Left renal cortex interstitium (tissue), 4 donors: ENCODE data around the gene CAMKK1. TPM values are rescaled to one million over a fixed set of nuclear protein-coding genes. Genes with fewer than 3 reads are reported as not detected.
"Not testable (repeated sequence)": the region's sequence is repeated elsewhere in the genome, so short reads cannot be mapped to it uniquely, and the experiment has no call there.

Experiments
- DNase-seq, 4 donors: peaks; one replicate each; pipeline ENCODE4 v3.0.0-alpha.2; 2013; ENCODE audit warnings: low read depth in 4 of 4, low spot score in 2 of 4, missing footprints in 1 of 4
- polyA plus RNA-seq, 4 donors: library from polyadenylated mRNA; unstranded; fragments of 120-200 nt; gene quantifications; one replicate each; pipeline ENCODE4 v1.2.1, GENCODE V29; 2013; ENCODE audit not compliant: insufficient read length in 4 of 4

CAMKK1 gene
- polyA plus RNA-seq, 4 donors, result 4.6 to 5.7 (median 4.8) TPM

- no peak for DNase-seq
These were observed 11.9 kb downstream of the CAMKK1 start for GRCh38 chr17:3880983-3881382.

- no peak for DNase-seq
These were observed 13.0 kb downstream of the CAMKK1 start for GRCh38 chr17:3879591-3880417.

- no peak for DNase-seq
These were observed 13.7 kb downstream of the CAMKK1 start for GRCh38 chr17:3879186-3879585.

- DNase-seq, result no peak
These were observed 15.6 kb downstream of the CAMKK1 start for GRCh38 chr17:3877220-3877619.

- no peak for DNase-seq
These were observed 17.5 kb downstream of the CAMKK1 start for GRCh38 chr17:3875317-3875716.

GRCh38 chr17:3873862-3874261 is 19.0 kb downstream of the CAMKK1 start:
- no peak for DNase-seq

- no peak for DNase-seq
These were observed 22.0 kb downstream of the CAMKK1 start for GRCh38 chr17:3870871-3871306.

- DNase-seq, result no peak
These were observed 25.2 kb downstream of the CAMKK1 start for GRCh38 chr17:3867606-3868005.

GRCh38 chr17:3867106-3867505 is 25.7 kb downstream of the CAMKK1 start:
- DNase-seq, result no peak

- DNase-seq, result no peak
These were observed 26.6 kb downstream of the CAMKK1 start for GRCh38 chr17:3866276-3866675.

- no peak for DNase-seq
These were observed 27.7 kb downstream of the CAMKK1 start for GRCh38 chr17:3865176-3865575.

- DNase-seq, result no peak
These were observed 28.3 kb downstream of the CAMKK1 start for GRCh38 chr17:3864534-3864933.

GRCh38 chr17:3861761-3862681 is 30.8 kb downstream of the CAMKK1 start:
- no peak for DNase-seq

- DNase-seq, result no peak
These were observed 31.7 kb downstream of the CAMKK1 start for GRCh38 chr17:3860939-3861700.

GRCh38 chr17:3859940-3860339 is 32.9 kb downstream of the CAMKK1 start:
- DNase-seq, result no peak

GRCh38 chr17:3857261-3858105 is 35.4 kb downstream of the CAMKK1 start:
- no peak for DNase-seq

- DNase-seq, result not testable (repeated sequence)
These were observed 38.6 kb downstream of the CAMKK1 start for GRCh38 chr17:3854204-3854603.

GRCh38 chr17:3852561-3852960 is 40.3 kb downstream of the CAMKK1 start:
- DNase-seq, result no peak

- no peak for DNase-seq
These were observed 41.3 kb downstream of the CAMKK1 start for GRCh38 chr17:3851461-3852100.
